Hematopoietic multipotent progenitor cell treated with erythropoietin and hydrocortisone succinate and interleukin-3 and kit ligand, for 4 days (in vitro differentiated cells): Measurements from ENCODE around the gene RANBP17.
A peak's percentile ranks its signal among the peaks of the same experiment; 100 is the strongest.
"Not testable (repeated sequence)": the region's sequence is repeated elsewhere in the genome, so short reads cannot be mapped to it uniquely, and the experiment has no call there.

ENCODE experiments used
- DNase-seq: peaks from one replicate; pipeline ENCODE4 v3.0.0-alpha.2; 2015

RANBP17 gene

GRCh38 chr5:171162165-171162564 lies 300.3 kb downstream of the RANBP17 start:
- no peak for DNase-seq

GRCh38 chr5:171162596-171162995 lies 300.8 kb downstream of the RANBP17 start:
- peak; percentile 68 for DNase-seq

- no peak for DNase-seq
Observed at GRCh38 chr5:171166766-171167165, 304.9 kb downstream of the RANBP17 start.

- peak; percentile 69 for DNase-seq
Observed at GRCh38 chr5:171168171-171168570, 306.4 kb downstream of the RANBP17 start.

- DNase-seq = not testable (repeated sequence)
Observed at GRCh38 chr5:171174960-171175359, 313.1 kb downstream of the RANBP17 start.

- DNase-seq = no peak
Observed at GRCh38 chr5:171175746-171176145, 313.9 kb downstream of the RANBP17 start.

GRCh38 chr5:171178190-171178589 lies 316.4 kb downstream of the RANBP17 start:
- not testable (repeated sequence) for DNase-seq

- DNase-seq = peak; percentile 8
Observed at GRCh38 chr5:171188016-171188415, 326.2 kb downstream of the RANBP17 start.

- DNase-seq = no peak
Observed at GRCh38 chr5:171189442-171189841, 327.6 kb downstream of the RANBP17 start.

GRCh38 chr5:171192111-171192510 lies 330.3 kb downstream of the RANBP17 start:
- no peak for DNase-seq

GRCh38 chr5:171201310-171201709 lies 339.5 kb downstream of the RANBP17 start:
- no peak for DNase-seq

- no peak for DNase-seq
Observed at GRCh38 chr5:171205375-171205774, 343.6 kb downstream of the RANBP17 start.

GRCh38 chr5:171207256-171207847 lies 345.5 kb downstream of the RANBP17 start:
- peak; percentile 88 for DNase-seq

- DNase-seq = no peak
Observed at GRCh38 chr5:171221916-171222315, 360.1 kb downstream of the RANBP17 start.

GRCh38 chr5:171223927-171224326 lies 362.1 kb downstream of the RANBP17 start:
- DNase-seq = peak; percentile 5

GRCh38 chr5:171226096-171226754 lies 364.4 kb downstream of the RANBP17 start:
- DNase-seq = peak; percentile 46

- DNase-seq = no peak
Observed at GRCh38 chr5:171226864-171227263, 365.0 kb downstream of the RANBP17 start.

- DNase-seq = no peak
Observed at GRCh38 chr5:171236651-171237050, 374.8 kb downstream of the RANBP17 start.

- DNase-seq = no peak
Observed at GRCh38 chr5:171242521-171242920, 380.7 kb downstream of the RANBP17 start.

- no peak for DNase-seq
Observed at GRCh38 chr5:171246231-171246630, 384.4 kb downstream of the RANBP17 start.

GRCh38 chr5:171249460-171249859 lies 387.6 kb downstream of the RANBP17 start:
- no peak for DNase-seq

GRCh38 chr5:171250738-171251137 lies 388.9 kb downstream of the RANBP17 start:
- DNase-seq = no peak

- DNase-seq = no peak
Observed at GRCh38 chr5:171251519-171251918, 389.7 kb downstream of the RANBP17 start.

GRCh38 chr5:171252674-171253073 lies 390.9 kb downstream of the RANBP17 start:
- DNase-seq = no peak
